ENCODE results near the gene PLCL2.

DNA sequence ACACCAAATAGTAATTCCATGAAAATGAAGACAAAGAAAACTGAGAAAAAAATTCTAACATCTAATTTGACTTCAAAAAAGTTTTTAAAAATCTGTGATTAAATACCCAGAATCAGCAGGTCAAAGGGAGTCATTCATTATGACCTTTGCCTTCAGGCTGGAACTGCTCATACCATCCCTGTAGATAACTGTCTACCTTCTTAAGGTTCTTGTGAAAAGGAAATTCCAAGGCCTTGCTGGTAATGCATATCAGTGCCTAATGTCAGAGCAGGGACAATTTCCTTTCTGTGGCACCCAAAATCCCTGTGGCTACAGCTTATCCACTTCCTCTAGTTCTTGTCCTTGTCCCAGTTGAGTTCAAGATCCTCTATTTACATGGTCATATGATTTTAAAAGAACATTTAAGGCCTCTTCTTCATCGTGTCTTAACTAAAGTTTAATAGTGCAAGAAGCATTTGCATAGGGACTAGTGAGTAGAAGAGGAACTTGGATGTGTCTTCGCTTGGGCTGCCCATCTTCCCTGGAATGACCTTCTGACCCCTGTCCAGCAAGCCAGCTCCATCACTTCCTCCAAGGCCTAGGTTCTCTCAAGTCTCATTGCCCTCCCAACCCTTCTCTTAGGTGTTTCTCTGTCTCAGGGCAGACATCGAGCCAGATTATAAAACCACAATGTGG, 8.7 kb upstream of the PLCL2 start:
- TF ChIP-seq, protein P1, sequence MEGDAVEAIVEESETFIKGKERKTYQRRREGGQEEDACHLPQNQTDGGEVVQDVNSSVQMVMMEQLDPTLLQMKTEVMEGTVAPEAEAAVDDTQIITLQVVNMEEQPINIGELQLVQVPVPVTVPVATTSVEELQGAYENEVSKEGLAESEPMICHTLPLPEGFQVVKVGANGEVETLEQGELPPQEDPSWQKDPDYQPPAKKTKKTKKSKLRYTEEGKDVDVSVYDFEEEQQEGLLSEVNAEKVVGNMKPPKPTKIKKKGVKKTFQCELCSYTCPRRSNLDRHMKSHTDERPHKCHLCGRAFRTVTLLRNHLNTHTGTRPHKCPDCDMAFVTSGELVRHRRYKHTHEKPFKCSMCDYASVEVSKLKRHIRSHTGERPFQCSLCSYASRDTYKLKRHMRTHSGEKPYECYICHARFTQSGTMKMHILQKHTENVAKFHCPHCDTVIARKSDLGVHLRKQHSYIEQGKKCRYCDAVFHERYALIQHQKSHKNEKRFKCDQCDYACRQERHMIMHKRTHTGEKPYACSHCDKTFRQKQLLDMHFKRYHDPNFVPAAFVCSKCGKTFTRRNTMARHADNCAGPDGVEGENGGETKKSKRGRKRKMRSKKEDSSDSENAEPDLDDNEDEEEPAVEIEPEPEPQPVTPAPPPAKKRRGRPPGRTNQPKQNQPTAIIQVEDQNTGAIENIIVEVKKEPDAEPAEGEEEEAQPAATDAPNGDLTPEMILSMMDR (IDR thresholded peaks at IDR 0.05; ENCODE audit: low read depth, low read length): no peak
- TF ChIP-seq EZH2phosphoT487 (IDR thresholded peaks at IDR 0.05; ENCODE audit: low read depth): no peak
